DOHH2 (cell line): ENCODE results near the gene LRRC1.

Experiments
- EZH2phosphoT487 ChIP-seq: fragments of 200-600 bp; sonication (generic); IDR thresholded peaks from 2 replicates; pipeline ENCODE4 v1.6.1; 2017; ENCODE audit warnings: borderline replicate concordance, mild to moderate bottlenecking, antibody characterized with exemption, low read length, moderate library complexity, mixed read lengths
- TF ChIP-seq, protein P1 (sequence below): fragments of 200-600 bp; sonication (generic); IDR thresholded peaks from one replicate; pipeline ENCODE4 v1.5.1; 2014; ENCODE audit warnings: antibody characterized with exemption, mild to moderate bottlenecking, low read depth, low read length; ENCODE audit not compliant: poor library complexity, severe bottlenecking

DNA sequence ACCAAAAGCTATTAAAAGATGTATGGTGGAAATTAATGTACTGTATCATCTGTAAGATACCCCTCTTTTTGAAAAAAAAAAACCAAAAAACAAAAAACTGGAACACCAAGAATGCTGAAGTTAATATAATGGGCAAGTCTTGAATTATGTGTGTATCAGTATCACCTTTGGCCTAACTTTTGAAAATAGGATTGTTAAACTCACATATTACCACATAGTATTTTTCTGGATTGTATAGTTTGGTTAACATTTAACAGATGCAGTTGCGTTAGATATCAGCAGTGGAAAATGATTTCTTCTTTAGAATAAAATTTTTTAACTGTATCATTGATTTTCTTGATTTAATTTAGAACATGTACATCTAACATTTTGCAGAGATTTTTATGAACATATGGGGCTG lies 118.5 kb downstream of the LRRC1 start:
- TF ChIP-seq, protein P1, sequence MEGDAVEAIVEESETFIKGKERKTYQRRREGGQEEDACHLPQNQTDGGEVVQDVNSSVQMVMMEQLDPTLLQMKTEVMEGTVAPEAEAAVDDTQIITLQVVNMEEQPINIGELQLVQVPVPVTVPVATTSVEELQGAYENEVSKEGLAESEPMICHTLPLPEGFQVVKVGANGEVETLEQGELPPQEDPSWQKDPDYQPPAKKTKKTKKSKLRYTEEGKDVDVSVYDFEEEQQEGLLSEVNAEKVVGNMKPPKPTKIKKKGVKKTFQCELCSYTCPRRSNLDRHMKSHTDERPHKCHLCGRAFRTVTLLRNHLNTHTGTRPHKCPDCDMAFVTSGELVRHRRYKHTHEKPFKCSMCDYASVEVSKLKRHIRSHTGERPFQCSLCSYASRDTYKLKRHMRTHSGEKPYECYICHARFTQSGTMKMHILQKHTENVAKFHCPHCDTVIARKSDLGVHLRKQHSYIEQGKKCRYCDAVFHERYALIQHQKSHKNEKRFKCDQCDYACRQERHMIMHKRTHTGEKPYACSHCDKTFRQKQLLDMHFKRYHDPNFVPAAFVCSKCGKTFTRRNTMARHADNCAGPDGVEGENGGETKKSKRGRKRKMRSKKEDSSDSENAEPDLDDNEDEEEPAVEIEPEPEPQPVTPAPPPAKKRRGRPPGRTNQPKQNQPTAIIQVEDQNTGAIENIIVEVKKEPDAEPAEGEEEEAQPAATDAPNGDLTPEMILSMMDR, result no peak
- TF ChIP-seq EZH2phosphoT487, result no peak
